ENCODE measurements around the gene LSM14A.
"Not testable (repeated sequence)": the region's sequence is repeated elsewhere in the genome, so short reads cannot be mapped to it uniquely, and the experiment has no call there.

LSM14A gene

GRCh38 chr19:34248941-34249340, 76.6 kb downstream of the LSM14A start:
- TF ChIP-seq, protein P1, sequence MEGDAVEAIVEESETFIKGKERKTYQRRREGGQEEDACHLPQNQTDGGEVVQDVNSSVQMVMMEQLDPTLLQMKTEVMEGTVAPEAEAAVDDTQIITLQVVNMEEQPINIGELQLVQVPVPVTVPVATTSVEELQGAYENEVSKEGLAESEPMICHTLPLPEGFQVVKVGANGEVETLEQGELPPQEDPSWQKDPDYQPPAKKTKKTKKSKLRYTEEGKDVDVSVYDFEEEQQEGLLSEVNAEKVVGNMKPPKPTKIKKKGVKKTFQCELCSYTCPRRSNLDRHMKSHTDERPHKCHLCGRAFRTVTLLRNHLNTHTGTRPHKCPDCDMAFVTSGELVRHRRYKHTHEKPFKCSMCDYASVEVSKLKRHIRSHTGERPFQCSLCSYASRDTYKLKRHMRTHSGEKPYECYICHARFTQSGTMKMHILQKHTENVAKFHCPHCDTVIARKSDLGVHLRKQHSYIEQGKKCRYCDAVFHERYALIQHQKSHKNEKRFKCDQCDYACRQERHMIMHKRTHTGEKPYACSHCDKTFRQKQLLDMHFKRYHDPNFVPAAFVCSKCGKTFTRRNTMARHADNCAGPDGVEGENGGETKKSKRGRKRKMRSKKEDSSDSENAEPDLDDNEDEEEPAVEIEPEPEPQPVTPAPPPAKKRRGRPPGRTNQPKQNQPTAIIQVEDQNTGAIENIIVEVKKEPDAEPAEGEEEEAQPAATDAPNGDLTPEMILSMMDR (IDR thresholded peaks at IDR 0.05; ENCODE audit: control insufficient read depth, extremely low read depth, insufficient read depth) = no peak
- H3K4me3 ChIP-seq (ENCODE audit: low read depth, low read length) = no peak overlapping the region
- DNase-seq (ENCODE audit: low read depth) = no peak

- not testable (repeated sequence) for H3K4me3 ChIP-seq (ENCODE audit: low read depth, low read length); DNase-seq (ENCODE audit: low read depth)
These were observed 80.9 kb downstream of the LSM14A start for GRCh38 chr19:34253167-34253566.

GRCh38 chr19:34253681-34254045, 81.4 kb downstream of the LSM14A start:
- DNase-seq (ENCODE audit: low read depth) = not testable (repeated sequence)

DNA sequence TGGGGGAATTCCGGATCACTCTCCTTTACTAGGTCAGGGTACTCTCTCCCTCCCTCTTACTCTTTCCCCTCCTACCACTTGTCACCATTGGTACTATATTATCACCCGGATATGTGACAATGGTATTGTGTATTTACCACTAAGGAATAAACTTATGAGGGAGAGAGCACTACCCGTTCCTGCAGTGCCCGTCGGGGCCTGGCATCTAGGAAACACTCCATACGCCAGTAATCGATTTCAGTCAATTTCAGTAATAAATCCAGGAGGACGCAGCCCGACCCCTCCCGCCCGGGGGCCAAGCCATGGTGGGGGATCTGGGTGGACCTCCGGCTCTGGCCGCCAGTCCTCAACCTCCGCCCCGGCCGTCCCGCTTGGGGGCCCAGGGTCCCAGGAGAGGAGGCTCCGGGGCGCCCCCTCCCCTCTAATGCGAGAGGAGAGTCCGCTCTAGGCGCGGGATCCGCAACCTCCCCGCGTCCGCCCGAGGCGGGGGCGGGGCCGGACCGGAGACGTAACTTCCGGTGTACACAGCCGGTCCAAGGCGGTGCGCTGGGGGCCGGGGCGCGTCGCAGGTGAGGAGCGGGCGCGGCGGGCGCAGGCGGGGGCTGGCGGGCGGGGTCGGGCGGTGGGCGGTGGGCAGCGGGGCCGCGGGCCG, 81.9 kb downstream of the LSM14A start, which contains the start of gene GARRE1:
GARRE1 (plus strand) TSS at position 509 of the 652 bp plus-strand sequence. CDS start 45,920 bp downstream, outside the sequence.
- no peak for DNase-seq (ENCODE audit: low read depth)
- TF ChIP-seq, protein P1 (IDR thresholded peaks at IDR 0.05; ENCODE audit: control insufficient read depth, extremely low read depth, insufficient read depth) = 0 out of 2 replicates have a peak, but pooled peaks have one; percentile 3
- peak within 1 kb of the TSS; percentile 84 for H3K4me3 ChIP-seq (ENCODE audit: low read depth, low read length)

More at GRCh38 chr19:34253681-34254045, 81.4 kb downstream of the LSM14A start:
- peak overlapping the region; percentile 84 for H3K4me3 ChIP-seq (ENCODE audit: low read depth, low read length)

DNA sequence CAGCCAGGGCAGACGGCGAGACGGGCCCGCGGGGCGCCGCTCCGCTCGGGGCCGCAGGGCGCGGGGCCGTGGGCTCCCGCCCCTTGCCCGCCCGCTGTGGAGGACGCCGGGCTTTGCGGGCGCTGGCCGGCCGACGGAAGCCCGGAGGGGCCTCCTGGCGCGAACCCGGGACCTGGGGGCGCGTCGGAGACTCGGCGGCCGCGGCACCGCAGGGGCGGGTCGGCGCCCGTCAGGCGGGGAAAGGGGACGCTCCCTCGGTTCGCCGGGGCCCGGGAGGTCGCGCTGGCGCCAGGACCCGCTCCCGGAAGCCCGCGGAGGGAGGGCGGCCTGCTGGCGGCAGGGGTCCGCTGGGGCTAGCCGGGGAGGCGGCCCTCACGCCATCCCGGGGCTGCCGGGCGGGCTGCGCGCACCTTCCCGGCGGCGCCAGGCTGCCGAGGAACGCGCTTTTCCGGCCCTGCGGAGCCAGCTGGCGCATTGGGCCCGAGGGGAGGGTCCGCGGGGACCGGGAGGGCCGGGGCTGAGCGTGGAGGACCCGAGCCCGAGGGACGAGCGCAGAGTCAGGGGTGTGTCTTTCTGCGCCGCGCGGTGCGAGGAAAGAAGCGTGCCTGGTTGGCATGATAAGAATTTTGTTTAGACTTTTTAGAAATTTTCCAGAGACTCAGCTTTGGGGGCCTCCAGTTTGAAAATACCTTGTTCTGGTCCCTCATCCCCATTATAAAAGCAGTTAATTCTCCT, 82.6 kb downstream of the LSM14A start:
- peak overlapping the region; percentile 84 for H3K4me3 ChIP-seq (ENCODE audit: low read depth, low read length)
- no peak for DNase-seq (ENCODE audit: low read depth)
- TF ChIP-seq, protein P1 (IDR thresholded peaks at IDR 0.05; ENCODE audit: control insufficient read depth, extremely low read depth, insufficient read depth) = no peak

DNA sequence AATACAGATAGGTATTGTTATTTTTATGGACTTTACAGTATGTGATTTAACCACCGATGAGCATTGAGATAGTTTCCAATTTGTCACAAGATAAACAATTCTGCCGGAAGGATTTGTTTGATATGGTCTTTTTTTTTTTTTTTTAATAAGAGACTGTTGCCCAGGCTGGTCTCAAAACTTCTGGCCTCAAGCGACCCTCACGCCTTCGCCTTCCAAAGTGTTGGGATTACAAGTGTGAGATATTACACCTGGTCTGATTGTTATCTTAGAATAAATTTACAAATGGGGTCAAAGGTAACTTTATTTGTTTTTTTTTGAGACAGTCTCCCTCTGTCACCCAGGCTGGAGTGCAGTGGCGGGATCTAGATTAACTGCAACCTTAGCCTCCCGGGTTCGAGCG, 83.2 kb downstream of the LSM14A start:
- H3K4me3 ChIP-seq (ENCODE audit: low read depth, low read length) = peak overlapping the region; percentile 84
- TF ChIP-seq, protein P1 (IDR thresholded peaks at IDR 0.05; ENCODE audit: control insufficient read depth, extremely low read depth, insufficient read depth) = no peak
- no peak for DNase-seq (ENCODE audit: low read depth)

- no peak for DNase-seq (ENCODE audit: low read depth)
- no peak overlapping the region for H3K4me3 ChIP-seq (ENCODE audit: low read depth, low read length)
- TF ChIP-seq, protein P1 (IDR thresholded peaks at IDR 0.05; ENCODE audit: control insufficient read depth, extremely low read depth, insufficient read depth) = no peak
These were observed 84.7 kb downstream of the LSM14A start for GRCh38 chr19:34256835-34257558.

Measured in LNCaP clone FGC (cell line).